Stimulated activated CD8-positive, alpha-beta memory T cell treated with anti-CD3 and anti-CD28 coated beads, Interleukin-12 subunit alpha, Interleukin-12 subunit beta, amount 100 ng/mL, for 4 hours (primary cell): ENCODE results near the gene TRIM49C.
"Not testable (repeated sequence)": the region's sequence is repeated elsewhere in the genome, so short reads cannot be mapped to it uniquely, and the experiment has no call there.

Experiments
- DNase-seq: peaks from one replicate; pipeline ENCODE4 v3.0.0-alpha.2; 2020; ENCODE audit warnings: low read depth

Gene TRIM49C

GRCh38 chr11:90030806-90031205, at the start of gene TRIM49C:
TRIM49C (plus strand) TSS chr11:90031106; CDS start chr11:90035212, 4,106 bp downstream.
- not testable (repeated sequence) for DNase-seq

- not testable (repeated sequence) for DNase-seq
Measured at GRCh38 chr11:90024184-90024583, 6.7 kb upstream of the TRIM49C start.

GRCh38 chr11:90051591-90052209, 20.8 kb downstream of the TRIM49C start:
- DNase-seq: not testable (repeated sequence)

- not testable (repeated sequence) for DNase-seq
Measured at GRCh38 chr11:90052311-90052710, 21.4 kb downstream of the TRIM49C start.

- DNase-seq: not testable (repeated sequence)
Measured at GRCh38 chr11:90053545-90053944, 22.6 kb downstream of the TRIM49C start.

GRCh38 chr11:90085650-90086049, 54.7 kb downstream of the TRIM49C start, which contains the start of gene UBTFL1:
UBTFL1 (plus strand) TSS chr11:90085950; CDS start chr11:90085950, 0 bp downstream.
- not testable (repeated sequence) for DNase-seq

- not testable (repeated sequence) for DNase-seq
Measured at GRCh38 chr11:90088731-90089130, 57.8 kb downstream of the TRIM49C start.
